MM.1S (cell line): Measurements from ENCODE around the gene SIX4.

ENCODE experiments used
- EZH2 ChIP-seq: fragments of 300-600 bp; sonication (generic); optimal IDR thresholded peaks from 2 replicates; pipeline ENCODE3; 2017; ENCODE audit warnings: low read depth, mild to moderate bottlenecking, antibody characterized with exemption, low read length, mixed read lengths
- EZH2phosphoT487 ChIP-seq: fragments of 300-600 bp; sonication (generic); IDR thresholded peaks from 2 replicates; pipeline ENCODE4 v1.6.1; 2018; ENCODE audit warnings: antibody characterized with exemption, low read length
- TF ChIP-seq, protein P1 (sequence below): fragments of 300-600 bp; sonication (generic); IDR thresholded peaks from 2 replicates; pipeline ENCODE4 v1.5.1; 2016; ENCODE audit warnings: antibody characterized with exemption, low read length, mixed read lengths

DNA sequence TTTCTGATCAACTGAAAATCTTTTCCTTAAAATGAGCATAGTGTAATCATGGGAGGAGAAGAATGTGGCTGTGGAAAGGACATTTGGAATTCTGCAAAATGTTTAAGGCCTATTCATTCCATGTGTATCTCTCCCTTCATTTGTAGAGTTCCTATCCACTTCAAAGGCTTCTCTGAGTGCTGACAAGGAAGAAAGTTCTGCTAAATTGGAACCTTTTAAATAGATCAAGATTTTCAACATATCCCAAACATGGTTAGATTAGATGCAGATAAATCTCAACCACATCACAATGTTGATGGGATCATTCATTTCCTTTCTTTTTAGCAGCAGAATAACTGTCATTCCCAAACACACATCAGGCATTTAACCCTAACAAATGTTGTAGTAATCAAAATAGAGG is 46.5 kb downstream of the SIX4 start:
- TF ChIP-seq, protein P1, sequence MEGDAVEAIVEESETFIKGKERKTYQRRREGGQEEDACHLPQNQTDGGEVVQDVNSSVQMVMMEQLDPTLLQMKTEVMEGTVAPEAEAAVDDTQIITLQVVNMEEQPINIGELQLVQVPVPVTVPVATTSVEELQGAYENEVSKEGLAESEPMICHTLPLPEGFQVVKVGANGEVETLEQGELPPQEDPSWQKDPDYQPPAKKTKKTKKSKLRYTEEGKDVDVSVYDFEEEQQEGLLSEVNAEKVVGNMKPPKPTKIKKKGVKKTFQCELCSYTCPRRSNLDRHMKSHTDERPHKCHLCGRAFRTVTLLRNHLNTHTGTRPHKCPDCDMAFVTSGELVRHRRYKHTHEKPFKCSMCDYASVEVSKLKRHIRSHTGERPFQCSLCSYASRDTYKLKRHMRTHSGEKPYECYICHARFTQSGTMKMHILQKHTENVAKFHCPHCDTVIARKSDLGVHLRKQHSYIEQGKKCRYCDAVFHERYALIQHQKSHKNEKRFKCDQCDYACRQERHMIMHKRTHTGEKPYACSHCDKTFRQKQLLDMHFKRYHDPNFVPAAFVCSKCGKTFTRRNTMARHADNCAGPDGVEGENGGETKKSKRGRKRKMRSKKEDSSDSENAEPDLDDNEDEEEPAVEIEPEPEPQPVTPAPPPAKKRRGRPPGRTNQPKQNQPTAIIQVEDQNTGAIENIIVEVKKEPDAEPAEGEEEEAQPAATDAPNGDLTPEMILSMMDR, result no peak
- TF ChIP-seq EZH2 (no peak), EZH2phosphoT487 (no peak)
